NB4 (cell line): Measurements from ENCODE around the gene NME7.

Experiments
- DNase-seq: peaks from one replicate; pipeline ENCODE4 v3.0.0; 2010; ENCODE audit warnings: low read depth
- H3K4me3 ChIP-seq: one replicate; pipeline ENCODE4 v1.5.1; 2011; ENCODE audit warnings: mild to moderate bottlenecking, low read depth, low read length, moderate library complexity
- MYC ChIP-seq: IDR thresholded peaks from 2 replicates; pipeline ENCODE4 v1.6.1; 2011; ENCODE audit warnings: low read depth, low read length
- POLR2A ChIP-seq: IDR thresholded peaks from 2 replicates; pipeline ENCODE4 v1.6.1; 2011; ENCODE audit warnings: mild to moderate bottlenecking; ENCODE audit not compliant: insufficient read length; ENCODE audit errors: extremely low read depth
- TF ChIP-seq, protein P1 (sequence below): IDR thresholded peaks from 2 replicates; pipeline ENCODE4 v1.6.1; 2011; ENCODE audit warnings: low read depth, low read length
- TF ChIP-seq, protein P2 (sequence below): IDR thresholded peaks from one replicate; pipeline ENCODE4 v1.5.1; 2012; ENCODE audit warnings: low read depth, low read length

Gene NME7

DNA sequence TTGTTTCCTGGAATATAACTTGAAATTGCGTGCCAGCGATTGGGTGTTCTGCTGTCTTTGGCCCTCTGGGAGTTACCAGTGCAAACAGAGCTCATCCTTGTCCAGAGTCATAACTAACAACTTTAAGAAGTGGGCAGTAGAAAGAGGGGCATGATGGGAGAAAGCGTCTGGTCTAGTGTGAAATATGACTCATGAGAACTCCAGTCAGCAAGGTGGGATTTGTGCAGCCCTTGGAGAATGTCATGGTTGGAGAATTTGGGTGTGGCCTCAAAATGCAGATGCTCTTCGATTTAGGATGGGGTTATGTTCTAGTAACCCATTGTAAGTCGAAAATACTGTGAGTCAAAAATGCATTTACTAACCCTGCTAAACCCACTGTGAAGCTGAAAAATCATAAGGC, 248.2 kb downstream of the NME7 start:
- no peak overlapping the region for H3K4me3 ChIP-seq
- TF ChIP-seq MYC (no peak), POLR2A (no peak)
- TF ChIP-seq, protein P1, sequence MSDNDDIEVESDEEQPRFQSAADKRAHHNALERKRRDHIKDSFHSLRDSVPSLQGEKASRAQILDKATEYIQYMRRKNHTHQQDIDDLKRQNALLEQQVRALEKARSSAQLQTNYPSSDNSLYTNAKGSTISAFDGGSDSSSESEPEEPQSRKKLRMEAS: no peak
- TF ChIP-seq, protein P2, sequence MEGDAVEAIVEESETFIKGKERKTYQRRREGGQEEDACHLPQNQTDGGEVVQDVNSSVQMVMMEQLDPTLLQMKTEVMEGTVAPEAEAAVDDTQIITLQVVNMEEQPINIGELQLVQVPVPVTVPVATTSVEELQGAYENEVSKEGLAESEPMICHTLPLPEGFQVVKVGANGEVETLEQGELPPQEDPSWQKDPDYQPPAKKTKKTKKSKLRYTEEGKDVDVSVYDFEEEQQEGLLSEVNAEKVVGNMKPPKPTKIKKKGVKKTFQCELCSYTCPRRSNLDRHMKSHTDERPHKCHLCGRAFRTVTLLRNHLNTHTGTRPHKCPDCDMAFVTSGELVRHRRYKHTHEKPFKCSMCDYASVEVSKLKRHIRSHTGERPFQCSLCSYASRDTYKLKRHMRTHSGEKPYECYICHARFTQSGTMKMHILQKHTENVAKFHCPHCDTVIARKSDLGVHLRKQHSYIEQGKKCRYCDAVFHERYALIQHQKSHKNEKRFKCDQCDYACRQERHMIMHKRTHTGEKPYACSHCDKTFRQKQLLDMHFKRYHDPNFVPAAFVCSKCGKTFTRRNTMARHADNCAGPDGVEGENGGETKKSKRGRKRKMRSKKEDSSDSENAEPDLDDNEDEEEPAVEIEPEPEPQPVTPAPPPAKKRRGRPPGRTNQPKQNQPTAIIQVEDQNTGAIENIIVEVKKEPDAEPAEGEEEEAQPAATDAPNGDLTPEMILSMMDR: no peak
- no peak for DNase-seq

DNA sequence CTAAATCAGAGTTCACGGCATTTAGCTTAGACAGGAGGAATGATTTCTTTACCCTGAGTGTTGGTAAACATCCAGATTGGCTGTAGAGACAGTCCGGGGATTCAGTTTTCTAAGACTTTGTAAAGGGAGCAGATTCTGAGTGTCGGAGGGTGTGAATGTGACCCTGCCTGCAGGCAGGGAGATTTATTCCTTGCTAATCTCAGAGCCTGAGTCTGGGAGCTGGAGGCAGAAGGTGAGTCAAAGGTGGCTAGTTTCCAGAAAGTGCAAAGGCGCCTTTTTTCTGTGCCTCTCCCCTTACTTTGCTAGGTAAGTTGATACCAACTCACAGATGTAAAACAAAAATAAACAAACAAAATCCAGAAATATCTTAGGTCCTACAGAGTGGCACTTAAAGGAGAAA, 249.4 kb downstream of the NME7 start:
- TF ChIP-seq MYC (no peak), POLR2A (no peak)
- TF ChIP-seq, protein P1: no peak
- TF ChIP-seq, protein P2: no peak
- no peak for DNase-seq
- no peak overlapping the region for H3K4me3 ChIP-seq

DNA sequence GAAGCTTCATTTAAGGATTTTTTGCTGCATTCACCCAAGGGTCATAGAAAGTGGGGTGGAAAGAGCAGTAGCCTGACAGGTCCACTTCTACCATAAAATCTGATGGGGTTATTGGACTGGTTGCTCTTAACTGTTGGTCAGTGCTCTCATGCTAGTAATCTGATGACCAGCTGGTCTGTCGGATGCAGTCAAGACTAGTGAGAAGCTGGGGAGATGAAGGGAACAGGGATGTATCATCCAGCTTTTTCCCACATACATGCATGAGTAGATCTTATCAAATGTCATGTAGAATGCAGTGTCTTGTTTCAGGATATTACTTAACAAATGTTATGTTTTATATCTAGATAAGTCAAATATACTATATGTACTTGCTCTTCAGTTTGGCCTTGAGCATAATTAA, 250.0 kb downstream of the NME7 start:
- TF ChIP-seq, protein P2: no peak
- no peak for TF ChIP-seq MYC
- TF ChIP-seq, protein P1: no peak
- TF ChIP-seq POLR2A: no peak
- DNase-seq: no peak
- no peak overlapping the region for H3K4me3 ChIP-seq

DNA sequence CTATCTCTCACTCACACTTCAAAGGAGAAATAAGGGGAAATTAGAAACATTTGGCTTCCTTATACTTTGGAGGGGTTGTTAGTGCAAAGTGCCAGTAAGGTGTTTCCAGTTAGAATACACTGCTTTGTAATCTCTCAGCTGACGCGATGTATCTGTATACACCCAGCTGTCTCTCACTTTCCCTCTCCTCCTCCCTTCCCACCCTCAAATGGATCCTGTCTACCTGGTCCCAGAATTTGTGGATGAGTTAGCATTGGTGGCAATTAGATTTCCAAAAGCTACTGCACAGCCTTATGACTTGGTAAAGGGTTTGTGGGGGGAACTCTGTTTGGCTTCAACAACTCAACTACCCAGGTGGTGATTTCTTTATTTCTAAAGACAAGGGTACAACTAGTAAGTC, 250.6 kb downstream of the NME7 start:
- TF ChIP-seq, protein P1: no peak
- no peak for TF ChIP-seq POLR2A
- no peak for TF ChIP-seq MYC
- TF ChIP-seq, protein P2: no peak
- no peak for DNase-seq
- no peak overlapping the region for H3K4me3 ChIP-seq

DNA sequence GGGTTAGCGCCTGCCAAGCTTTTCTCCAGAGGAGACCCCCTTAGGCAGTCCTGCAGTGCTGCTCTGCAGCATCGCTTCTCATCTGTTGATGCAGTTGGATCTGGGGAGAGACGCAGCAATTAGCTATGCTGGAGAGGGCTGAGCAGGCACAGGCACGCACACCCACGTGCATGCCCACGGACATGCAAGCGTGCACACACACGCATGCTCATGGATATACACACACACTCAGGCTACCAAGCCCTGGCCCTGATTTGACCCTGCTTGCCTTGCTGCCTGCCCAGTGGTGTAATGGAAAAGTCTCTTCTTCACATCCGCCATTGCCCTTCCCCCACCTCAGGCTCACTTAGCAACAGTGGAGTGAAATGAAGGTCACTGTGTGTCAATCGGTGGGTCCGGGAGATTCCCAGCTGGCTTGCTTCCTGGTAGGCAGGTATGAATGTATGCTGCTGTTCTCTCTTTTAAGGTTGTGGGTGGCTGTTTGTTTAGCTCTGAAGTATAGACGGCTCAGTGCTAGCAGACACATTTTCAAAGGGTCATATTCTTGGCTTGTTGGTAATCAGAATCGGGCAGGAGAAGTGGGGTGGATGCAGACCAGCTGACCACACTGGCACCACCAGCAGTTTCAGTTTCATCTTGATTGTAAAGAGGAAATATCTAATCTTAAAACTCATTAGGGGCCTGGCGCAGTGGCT, 251.6 kb downstream of the NME7 start:
- DNase-seq: no peak
- no peak overlapping the region for H3K4me3 ChIP-seq
- TF ChIP-seq, protein P2: no peak
- no peak for TF ChIP-seq POLR2A
- TF ChIP-seq, protein P1: no peak
- TF ChIP-seq MYC: no peak
